Activated T-helper 1 cell treated with Interleukin-2 at 50 U/mL for 16 hours (primary cell): Measurements from ENCODE around the gene PACC1.
A peak's percentile ranks its signal among the peaks of the same experiment; 100 is the strongest.

ENCODE experiments used
- DNase-seq: peaks from one replicate; pipeline ENCODE4 v3.0.0-alpha.2; 2020; ENCODE audit warnings: low read depth

Gene PACC1

GRCh38 chr1:212437179-212437798 lies 22.6 kb upstream of the PACC1 start:
- no peak for DNase-seq

DNA sequence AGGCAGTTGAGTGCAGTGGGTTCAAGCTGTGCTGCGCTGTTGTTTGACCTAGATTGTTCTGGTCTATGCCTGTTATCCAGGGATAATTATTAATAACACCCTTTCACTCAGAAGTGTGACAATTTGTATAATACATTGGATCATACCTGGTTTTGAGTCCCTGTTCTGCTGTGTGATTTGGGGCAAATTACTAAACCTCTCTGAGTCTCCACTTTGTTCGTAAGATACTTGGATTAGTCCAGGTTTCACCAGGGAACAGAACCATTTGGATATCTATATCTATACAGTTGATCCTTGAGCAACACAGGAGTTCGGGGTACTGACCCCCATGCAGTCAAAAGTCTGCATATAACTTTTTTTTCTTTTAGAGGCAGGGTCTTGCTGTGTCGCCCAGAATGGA lies 20.3 kb upstream of the PACC1 start:
- no peak for DNase-seq

- no peak for DNase-seq
Measured at GRCh38 chr1:212433577-212434462, 19.1 kb upstream of the PACC1 start.

DNA sequence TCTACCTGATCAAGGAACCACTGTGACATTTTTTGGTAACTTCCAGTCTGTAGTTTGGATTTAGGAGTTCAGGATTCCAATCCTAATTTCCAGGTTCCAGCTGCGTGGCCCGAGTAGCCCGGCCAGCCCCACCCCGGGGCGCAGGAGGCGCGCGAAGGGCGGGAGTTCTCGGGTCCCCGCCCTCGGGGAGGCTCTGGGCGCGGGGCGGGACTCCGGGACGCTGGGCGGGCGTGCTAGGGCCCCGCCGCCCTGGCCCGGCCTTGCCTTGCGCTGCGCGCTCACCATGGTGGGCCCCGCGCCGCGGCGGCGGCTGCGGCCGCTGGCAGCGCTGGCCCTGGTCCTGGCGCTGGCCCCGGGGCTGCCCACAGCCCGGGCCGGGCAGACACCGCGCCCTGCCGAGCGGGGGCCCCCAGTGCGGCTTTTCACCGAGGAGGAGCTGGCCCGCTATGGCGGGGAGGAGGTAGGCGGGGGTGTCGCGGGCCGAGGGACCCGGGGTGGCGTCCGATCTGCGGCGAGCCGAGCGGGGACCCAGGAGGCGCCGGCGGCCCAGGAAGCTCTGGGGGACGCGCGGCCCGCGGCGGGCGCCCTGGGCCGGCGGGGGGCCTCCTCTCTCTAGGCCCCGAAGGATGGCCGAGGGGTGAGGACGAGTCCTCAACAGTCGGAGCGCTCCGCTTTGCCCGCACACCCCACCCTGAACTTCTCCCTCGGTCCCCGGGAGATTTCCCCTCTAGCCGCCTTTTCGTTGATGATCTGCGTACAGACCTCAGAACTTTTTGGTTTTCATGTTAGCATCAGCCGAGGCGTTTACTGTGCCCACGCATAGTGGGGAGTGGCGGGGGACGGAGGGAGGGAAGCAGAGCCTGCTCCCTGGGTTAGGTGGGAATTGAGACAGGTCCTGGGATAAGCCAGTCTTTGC lies 18.2 kb upstream of the PACC1 start, which contains the start of gene NENF:
TSS of gene NENF (plus strand) at position 260 of the 916 bp plus-strand sequence. CDS start at position 284, 24 bp downstream.
- peak; percentile 61 for DNase-seq

- no peak for DNase-seq
Measured at GRCh38 chr1:212432272-212432660, 17.6 kb upstream of the PACC1 start.

- DNase-seq: no peak
Measured at GRCh38 chr1:212431644-212432043, 17.0 kb upstream of the PACC1 start.

GRCh38 chr1:212430955-212431394 lies 16.3 kb upstream of the PACC1 start:
- DNase-seq: no peak

- no peak for DNase-seq
Measured at GRCh38 chr1:212430416-212430815, 15.7 kb upstream of the PACC1 start.

- DNase-seq: no peak
Measured at GRCh38 chr1:212428496-212428895, 13.8 kb upstream of the PACC1 start.

DNA sequence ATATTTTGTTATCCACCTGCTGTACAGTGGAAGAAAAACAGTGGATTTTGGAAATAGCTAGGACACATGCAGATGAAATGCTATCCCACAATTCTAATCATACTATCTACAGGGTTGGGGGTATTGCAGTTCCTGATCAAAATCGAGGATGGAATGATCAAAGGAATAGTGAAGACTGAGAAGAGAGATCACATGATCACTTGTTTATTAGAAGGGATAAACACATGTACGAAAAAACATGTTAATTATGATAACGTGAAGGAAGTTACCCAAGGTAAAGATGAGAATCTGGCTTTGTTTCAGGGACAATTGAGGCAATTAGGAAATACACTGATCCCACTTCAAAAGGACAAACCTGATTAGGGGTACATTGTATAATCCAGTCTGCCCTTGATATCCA lies 9.2 kb upstream of the PACC1 start:
- no peak for DNase-seq

GRCh38 chr1:212421165-212421564 lies 6.5 kb upstream of the PACC1 start:
- no peak for DNase-seq

GRCh38 chr1:212415107-212415841 lies 588 bp upstream of the PACC1 start:
- DNase-seq: no peak

GRCh38 chr1:212413902-212414327 lies 771 bp downstream of the PACC1 start:
- DNase-seq: no peak

DNA sequence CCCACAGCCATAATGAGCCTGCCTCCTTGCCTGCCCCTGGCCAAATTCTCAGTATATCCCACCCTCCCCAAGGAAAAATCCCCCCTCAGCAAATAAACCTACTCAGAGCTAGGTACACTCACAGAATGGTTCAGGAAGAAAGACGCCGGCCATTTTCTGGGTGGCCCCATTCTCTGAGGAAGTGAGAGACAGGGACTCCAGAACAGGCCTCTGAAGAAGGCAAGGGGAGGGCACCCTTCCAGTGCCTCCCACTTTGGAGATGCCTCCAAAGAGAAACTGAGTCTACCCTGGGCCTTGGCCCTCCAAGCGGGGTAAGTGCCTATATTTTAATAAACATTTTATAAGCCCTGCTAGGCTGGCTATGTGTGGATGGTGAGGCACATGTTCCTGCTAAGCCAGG lies 2.3 kb downstream of the PACC1 start:
- DNase-seq: no peak

- no peak for DNase-seq
Measured at GRCh38 chr1:212410231-212410820, 4.4 kb downstream of the PACC1 start.

- no peak for DNase-seq
Measured at GRCh38 chr1:212402666-212403321, 11.9 kb downstream of the PACC1 start.

- no peak for DNase-seq
Measured at GRCh38 chr1:212401838-212402582, 12.7 kb downstream of the PACC1 start.

DNA sequence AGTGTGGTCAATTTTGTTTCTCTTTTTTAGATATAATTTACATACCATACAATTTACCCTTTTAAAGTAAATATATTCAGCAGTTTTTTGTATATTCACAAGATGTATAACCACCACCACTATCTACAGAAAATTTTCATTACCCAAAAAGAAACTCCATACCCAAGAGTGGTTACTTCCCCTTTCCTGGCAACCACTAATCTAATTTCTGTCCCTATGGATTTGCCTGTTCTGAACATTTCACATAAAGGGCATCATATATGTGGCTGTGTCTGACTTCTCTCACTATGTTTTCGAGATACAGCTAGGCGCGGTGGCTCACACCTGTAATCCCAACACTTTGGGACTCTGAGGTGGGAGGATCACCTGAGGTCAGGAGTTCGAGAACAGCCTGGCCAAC lies 13.6 kb downstream of the PACC1 start:
- no peak for DNase-seq

DNA sequence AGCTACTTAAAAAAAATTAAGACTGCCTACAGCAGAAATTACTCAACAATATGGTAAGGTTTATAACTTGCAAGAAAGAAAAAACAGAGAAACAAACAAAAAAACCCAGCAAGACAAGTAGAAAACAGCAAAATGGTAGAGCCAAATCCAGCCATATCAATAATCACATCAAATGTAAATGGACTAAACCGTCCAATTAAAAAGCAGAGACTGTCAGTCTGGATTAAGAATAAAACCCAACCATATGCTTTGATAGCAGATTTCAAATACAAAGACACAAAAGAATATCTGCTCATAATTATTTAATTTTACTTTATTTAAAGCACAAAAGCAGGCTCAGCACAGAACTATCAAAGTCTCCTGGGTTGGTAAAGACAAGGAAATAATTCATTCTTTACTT lies 17.5 kb downstream of the PACC1 start:
- no peak for DNase-seq

DNA sequence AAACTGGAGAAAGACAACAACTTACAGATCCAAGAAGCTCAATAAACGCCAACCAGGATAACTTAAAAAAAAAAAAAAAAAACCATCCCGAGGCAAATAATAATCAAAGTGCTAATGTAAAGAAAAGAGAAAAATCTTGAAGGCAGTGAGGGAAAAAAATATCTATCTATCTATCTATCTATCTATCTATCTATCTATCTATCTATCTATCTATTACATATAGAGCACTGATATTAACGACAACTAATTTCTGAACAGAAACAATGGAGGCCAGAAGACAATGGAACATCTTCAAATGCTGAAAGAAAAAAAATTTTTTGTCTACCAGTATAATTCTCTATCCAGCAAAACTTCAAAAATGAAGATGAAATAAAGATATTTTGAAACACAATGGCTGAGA lies 18.0 kb downstream of the PACC1 start:
- DNase-seq: no peak
